Endometrial microvascular endothelial cells (primary cell): ENCODE measurements around the gene CAB39L. TPM values are rescaled to one million over a fixed set of nuclear protein-coding genes. Genes with fewer than 3 reads are reported as not detected.

Source experiments
- in situ Hi-C: cut with HindIII; loops from 2 replicates; pipeline ENCODE4 v1.10.0; 2017; ENCODE audit warnings: low sequenced_read_pairs, low pct_unique_long_range_greater_than_20kb; ENCODE audit errors: inconsistent ontology term
- total RNA-seq: library from RNA; depleted of rRNA; stranded (reverse); fragments of >200 nt; gene quantifications from one replicate; pipeline ENCODE4 v1.2.3, GENCODE V29; 2015; ENCODE audit errors: inconsistent ontology term

The CAB39L gene
- total RNA-seq, result 4.0 TPM

DNA sequence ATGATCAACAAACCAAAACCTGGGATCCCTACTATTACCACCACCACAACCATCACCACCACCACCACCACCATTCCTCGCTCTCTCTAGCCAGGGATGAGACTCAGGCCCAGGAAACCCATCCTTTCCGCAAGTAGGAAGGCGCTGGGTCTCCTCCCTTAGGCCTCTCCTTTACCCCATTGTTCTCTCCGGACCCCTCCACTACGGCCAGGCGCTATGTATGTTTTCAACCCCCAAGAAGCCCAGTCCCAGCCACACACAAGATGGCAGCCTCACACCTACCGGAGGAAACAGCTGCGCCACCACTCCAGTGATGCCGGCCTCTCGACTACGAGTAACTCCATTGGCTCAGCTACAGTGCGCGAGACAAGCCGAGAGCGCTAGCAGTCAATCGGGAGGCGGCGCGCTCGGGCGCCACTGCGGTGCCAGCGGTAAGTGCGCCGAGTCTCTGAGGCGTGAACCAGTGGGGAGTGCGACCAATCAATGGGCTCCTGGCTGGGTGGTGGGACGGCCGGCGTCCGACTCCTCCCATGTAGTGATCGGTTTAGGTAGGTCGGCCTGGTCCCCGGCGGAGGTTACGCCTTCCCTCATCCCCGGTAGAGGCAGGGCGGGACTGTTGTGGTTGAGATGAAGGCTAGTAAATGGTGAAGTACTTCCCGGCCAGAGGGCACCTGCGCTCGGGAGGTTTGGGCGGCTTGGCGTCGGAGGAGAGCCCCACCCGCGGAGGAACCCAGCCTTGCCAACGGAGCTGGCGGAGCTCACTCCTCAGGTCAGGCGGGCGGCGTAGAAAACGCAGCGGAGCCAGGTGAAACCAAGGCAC, at the start of gene CAB39L, which contains the start of gene SETDB2:
Gene CAB39L (minus strand): TSS at position 361 of the 820 bp plus-strand sequence. CDS start 61,154 bp downstream, outside the sequence.
Gene SETDB2 (plus strand): TSS at position 571 of the 820 bp plus-strand sequence. CDS start 7,620 bp downstream, outside the sequence.
- in situ Hi-C loops, result no loop called here

GRCh38 chr13:49488563-49488962, 44.7 kb upstream of the CAB39L start:
- in situ Hi-C loops, result no loop called here

DNA sequence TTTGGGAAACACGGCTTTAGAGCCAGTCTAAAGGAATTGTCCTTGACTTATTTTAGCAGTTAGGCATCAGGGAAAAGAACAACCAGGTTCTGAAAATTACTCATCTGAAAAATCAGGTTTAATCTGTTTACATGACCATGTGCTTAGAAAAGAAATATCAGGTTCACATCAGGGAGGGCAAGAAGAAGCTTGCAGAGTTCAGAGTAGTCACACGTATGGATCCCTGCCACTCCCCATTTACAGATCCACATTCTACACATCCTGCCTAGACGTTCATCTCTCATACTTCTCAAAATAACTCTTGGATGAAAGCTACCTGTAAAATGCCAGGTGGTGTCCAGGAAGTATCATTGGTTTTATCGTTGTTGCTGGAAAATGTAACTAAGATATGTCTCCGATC, 37.9 kb upstream of the CAB39L start:
- in situ Hi-C loops, result no loop called here

DNA sequence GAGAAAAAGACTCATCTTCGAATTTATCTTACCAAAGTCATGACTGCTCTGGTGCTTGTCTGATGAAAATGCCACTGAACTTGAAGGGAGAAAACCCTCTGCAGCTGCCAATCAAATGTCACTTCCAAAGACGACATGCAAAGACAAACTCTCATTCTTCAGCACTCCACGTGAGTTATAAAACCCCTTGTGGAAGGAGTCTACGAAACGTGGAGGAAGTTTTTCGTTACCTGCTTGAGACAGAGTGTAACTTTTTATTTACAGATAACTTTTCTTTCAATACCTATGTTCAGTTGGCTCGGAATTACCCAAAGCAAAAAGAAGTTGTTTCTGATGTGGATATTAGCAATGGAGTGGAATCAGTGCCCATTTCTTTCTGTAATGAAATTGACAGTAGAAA, 32.7 kb upstream of the CAB39L start:
- in situ Hi-C loops, result no loop called here

GRCh38 chr13:49472186-49472585, 28.3 kb upstream of the CAB39L start:
- in situ Hi-C loops, result no loop called here

DNA sequence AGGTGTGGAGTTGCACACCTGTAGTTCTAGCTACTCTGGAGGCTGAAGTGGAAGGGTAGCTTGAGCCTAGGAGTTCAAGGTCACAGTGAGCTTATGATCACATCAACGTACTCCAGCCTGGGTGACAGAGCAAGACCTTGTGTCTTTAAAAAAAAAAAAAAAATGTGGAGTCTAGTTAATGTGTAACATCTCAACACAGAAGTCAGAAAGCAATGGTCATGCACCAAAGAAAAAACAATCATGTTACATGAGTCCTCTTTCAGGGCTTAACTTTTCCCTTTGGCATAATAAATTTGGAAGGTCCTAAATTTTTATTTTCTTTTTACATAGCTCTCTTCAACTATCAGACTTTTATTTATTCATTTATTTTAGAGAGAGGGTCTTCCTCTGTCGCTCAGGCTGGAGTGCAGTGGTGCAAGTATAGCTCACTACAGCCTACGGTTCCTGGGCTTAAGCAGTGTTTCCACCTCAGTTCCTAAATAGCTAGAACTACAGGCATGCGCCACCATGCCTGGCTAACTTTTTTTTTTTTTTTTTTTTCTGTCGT, 22.5 kb upstream of the CAB39L start:
- in situ Hi-C loops, result no loop called here

GRCh38 chr13:49464621-49465325, 20.9 kb upstream of the CAB39L start:
- in situ Hi-C loops, result no loop called here

- in situ Hi-C loops, result no loop called here
Measured at GRCh38 chr13:49464085-49464484, 20.2 kb upstream of the CAB39L start.

DNA sequence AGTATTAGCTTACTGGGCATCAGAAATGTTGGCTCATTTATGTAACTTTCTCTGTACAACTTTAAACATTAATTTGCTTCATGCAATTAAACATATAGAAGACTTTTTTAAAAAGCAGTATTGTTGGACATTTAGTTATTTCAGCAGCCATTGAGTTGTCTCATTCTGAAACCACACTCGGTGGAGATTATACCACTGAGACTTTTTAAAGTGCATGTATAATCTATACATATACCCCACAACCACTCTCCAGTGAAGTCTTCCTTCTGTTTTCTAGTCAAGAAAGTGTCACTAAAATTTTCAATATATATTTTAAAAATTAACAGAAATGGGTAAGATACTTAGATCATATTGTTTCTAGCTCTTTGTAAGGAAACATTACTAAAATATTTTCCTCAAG, 15.7 kb upstream of the CAB39L start:
- in situ Hi-C loops, result no loop called here

DNA sequence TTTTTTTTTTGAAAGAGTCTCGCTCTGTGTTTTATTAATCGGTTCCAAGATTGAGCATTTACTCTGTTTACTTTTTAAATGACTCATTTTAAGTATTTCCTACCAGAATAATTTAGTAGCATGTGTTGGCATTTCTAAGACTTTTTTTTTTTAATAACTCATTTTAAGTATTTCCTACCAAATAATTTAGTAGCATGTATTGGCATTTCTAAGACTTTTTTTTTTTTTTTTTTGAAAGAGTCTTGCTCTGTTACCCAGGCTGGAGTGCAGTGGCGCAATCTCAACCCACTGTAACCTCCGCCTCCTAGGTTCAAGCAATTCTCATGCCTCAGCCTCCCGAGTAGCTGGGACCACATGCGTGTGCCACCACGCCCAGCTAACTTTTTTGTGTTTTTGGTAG, 13.4 kb upstream of the CAB39L start:
- in situ Hi-C loops, result no loop called here

DNA sequence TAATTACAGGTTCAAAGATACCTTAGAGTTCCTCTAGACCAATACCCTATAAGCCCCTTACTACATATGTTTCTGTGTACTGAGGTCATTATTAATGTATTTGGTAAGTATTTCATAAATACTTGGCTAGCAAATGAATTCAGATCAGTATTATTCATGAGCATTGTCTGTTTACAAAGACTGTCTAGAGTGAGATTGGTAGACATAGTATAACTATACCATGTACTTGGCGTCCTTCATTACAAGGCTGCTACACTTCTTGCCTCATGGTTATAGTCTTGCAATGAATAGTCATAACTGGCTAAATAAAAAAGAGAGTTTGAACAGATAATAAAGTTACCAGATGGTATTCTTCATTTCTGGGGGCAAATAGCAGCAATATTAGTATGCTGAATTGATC, 12.3 kb upstream of the CAB39L start:
- in situ Hi-C loops, result no loop called here

GRCh38 chr13:49455007-49455398, 11.1 kb upstream of the CAB39L start:
- in situ Hi-C loops, result no loop called here

GRCh38 chr13:49454388-49455006, 10.6 kb upstream of the CAB39L start:
- in situ Hi-C loops, result no loop called here

DNA sequence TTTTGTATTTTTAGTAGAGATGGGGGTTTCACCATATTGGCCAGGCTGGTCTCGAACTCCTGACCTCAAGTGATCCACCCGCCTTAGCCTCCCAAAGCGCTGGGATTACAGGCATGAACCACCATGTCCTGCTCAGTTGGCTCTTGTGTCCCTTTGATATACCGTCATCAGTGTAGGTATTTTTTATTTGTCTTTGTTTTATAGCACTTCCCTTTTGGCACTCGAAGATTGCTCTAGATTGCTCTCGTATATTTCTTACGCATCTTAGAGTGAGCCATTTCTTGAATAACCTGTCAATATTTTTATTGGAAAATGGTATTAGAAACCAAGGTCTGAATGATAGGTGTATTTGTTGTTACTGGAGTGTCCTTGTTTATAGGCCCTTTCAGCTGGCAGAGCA, 9.6 kb upstream of the CAB39L start:
- in situ Hi-C loops, result no loop called here

DNA sequence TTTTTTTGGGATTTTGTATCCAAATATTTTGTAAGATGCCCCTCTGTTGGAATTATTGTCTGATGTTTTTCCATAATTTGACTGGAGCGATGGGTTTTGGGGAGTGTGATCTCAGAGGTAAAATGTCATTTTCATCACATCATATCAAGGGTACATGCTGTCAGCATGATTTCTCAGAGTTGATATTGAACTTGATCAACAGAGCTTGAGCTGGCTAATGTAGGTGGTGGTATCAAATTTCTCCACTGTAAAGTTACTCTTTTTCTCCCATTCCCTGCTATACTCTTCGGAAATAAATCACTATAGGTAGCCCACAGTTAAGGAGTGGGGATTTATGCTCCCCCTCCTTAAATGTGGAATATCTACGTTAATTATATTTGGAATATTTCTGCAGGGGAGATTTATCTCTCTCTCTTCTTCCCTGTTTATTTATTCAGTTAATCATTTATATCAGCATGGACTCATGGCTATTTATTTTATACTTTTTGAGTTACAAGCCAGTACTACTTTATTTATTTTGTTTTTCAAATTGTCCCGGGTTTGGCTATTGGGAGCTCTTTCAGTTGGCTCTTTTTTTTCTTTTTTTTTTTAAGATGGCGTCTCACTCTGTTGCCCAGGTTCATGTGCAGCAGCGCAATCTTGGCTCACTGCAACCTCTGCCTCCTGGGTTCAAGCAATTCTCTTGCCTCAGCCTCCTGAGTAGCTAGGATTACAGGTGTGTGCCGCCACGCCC, 9.0 kb upstream of the CAB39L start:
- in situ Hi-C loops, result no loop called here

DNA sequence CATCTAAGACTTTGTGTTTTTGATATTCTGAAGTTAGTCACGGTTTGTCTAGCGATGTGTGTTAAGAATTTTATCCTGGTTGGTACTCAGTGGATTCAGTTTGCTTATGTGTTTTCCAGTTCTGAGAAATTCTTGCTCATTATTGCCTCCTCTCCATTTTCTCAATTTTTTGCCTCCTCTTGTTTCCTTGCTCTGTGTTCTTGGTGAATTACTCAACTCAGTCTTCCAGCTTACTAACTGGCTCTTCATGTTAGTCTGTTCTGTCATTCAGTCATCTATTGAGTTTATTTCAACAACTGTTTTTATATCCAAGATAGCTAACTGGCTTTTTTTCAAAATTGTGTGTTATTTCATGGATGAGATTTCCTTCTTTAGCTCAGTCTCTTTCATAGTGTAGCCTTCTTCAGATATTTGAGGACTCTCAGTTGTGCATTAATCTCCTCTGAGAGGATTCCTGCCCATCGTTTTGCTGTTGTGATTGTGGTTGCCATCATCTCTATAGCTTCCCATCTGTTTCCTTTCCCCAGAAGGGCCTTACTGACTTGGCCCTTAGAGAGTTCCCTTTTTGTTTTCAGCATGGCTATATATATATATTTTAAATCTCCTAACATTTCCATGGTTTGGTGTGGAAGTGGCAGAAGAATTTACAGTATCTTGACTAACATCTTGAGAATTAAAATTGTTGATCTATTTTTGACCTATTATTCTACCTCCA, 6.4 kb upstream of the CAB39L start:
- in situ Hi-C loops, result no loop called here

- in situ Hi-C loops, result no loop called here
Measured at GRCh38 chr13:49448753-49449152, 4.9 kb upstream of the CAB39L start.

GRCh38 chr13:49446473-49446872, 2.6 kb upstream of the CAB39L start:
- in situ Hi-C loops, result no loop called here
